Measurements from ENCODE around the gene GPNMB. TPM values are rescaled to one million over a fixed set of nuclear protein-coding genes. Genes with fewer than 3 reads are reported as not detected.

The GPNMB gene
- total RNA-seq, 1 experiment from 2014 or later: 1.2 TPM

DNA sequence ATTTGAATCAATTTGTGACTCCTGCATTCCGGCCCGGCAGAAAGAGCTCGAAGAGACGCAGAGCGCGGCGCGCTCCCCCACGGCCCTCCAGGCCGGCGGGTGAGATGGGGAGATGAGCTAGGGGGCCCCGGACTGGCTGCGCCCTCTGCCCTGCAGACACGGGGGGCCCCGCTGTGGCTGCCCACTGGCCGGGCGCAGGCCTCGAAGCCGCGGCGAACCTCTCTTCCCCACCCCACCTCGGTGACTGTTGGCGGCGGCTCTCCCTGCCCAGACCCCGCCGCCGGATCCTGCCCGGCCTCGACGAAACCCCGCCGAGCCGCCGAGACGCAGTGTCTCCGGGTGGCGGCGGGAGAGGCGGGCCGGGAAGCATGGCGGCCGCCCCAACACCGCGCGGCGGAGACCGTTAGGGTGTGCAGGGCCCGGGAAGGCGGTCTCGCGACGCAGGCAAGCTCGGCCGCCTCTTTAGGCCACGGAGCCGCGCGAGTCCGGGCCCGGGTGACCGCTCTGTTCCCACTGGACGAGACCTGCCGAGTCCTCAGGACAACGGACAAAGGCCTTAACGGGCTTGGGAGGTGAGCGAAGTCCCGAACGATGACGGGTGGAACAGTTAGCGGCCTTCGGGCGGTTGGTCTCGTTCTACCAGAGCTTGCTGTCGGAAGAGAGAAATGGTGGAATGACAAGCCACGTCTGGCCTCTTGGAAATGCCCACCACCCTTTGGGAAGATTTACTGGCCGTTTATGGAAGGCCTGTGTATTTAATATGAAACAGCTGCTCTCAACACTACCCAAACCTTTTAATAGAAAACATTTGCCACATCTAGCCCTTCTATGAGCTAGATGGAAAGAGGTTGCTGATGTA, 40.4 kb upstream of the GPNMB start:
- peak; percentile 41 for DNase-seq
- TF ChIP-seq, protein P1, sequence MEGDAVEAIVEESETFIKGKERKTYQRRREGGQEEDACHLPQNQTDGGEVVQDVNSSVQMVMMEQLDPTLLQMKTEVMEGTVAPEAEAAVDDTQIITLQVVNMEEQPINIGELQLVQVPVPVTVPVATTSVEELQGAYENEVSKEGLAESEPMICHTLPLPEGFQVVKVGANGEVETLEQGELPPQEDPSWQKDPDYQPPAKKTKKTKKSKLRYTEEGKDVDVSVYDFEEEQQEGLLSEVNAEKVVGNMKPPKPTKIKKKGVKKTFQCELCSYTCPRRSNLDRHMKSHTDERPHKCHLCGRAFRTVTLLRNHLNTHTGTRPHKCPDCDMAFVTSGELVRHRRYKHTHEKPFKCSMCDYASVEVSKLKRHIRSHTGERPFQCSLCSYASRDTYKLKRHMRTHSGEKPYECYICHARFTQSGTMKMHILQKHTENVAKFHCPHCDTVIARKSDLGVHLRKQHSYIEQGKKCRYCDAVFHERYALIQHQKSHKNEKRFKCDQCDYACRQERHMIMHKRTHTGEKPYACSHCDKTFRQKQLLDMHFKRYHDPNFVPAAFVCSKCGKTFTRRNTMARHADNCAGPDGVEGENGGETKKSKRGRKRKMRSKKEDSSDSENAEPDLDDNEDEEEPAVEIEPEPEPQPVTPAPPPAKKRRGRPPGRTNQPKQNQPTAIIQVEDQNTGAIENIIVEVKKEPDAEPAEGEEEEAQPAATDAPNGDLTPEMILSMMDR (conservative IDR thresholded peaks at IDR 0.05): no peak

More for the DNA sequence above, 40.4 kb upstream of the GPNMB start:
- H2BK20ac ChIP-seq (ENCODE audit: low read depth, low read length, poor library complexity, severe bottlenecking): no peak overlapping the region
- no peak overlapping the region for H4K5ac ChIP-seq (ENCODE audit: insufficient read length, low read depth, low read length)
- H3K14ac ChIP-seq (ENCODE audit: insufficient read depth, low read length): no peak overlapping the region
- H4K91ac ChIP-seq (ENCODE audit: insufficient read length, low read depth, low read length): no peak overlapping the region
- WGBS (ENCODE audit: extremely low coverage, insufficient read length, low lambda C conversion rate): no CpG with 5 or more reads among the region's 76 CpGs
- H3K4me1 Mint-ChIP-seq: no peaks in the 10 kb centered on the region
- no peak overlapping the region for H3K23ac ChIP-seq (ENCODE audit: insufficient read length, low read depth, low read length)
- no peak overlapping the region for H2BK120ac ChIP-seq (ENCODE audit: low read depth, low read length, poor library complexity, severe bottlenecking)
- H2AFZ ChIP-seq (ENCODE audit: low read length): no peak overlapping the region
- no peaks in the 10 kb centered on the region for H4K20me1 ChIP-seq (ENCODE audit: control insufficient read depth, insufficient read depth, insufficient read length)
- no peak overlapping the region for H2BK5ac ChIP-seq (ENCODE audit: insufficient read length, low read length)
- no peak overlapping the region for H3K4ac ChIP-seq (ENCODE audit: low read depth, low read length)
- H2BK15ac ChIP-seq (ENCODE audit: low read depth, low read length): no peak overlapping the region
- H3K27me3 ChIP-seq (ENCODE audit: insufficient read depth, low read length): no peaks in the 10 kb centered on the region
- H3K18ac ChIP-seq (ENCODE audit: insufficient read length, low read depth, low read length): no peak overlapping the region
- no peaks in the 10 kb centered on the region for H3K79me2 ChIP-seq (ENCODE audit: insufficient read depth, low read length)
- no peak overlapping the region for H3K56ac ChIP-seq (ENCODE audit: insufficient read length, low read depth, low read length)
- no peaks in the 10 kb centered on the region for H3K23me2 ChIP-seq (ENCODE audit: insufficient read length, low read depth, low read length, poor library complexity, severe bottlenecking)
- peaks cover 9 to 16% (median 12%) of the 10 kb centered on the region in 3 experiments; a peak in 6 of 7 replicates for H3K36me3 Mint-ChIP-seq (ENCODE audit: insufficient read depth in 1 of 3, low read depth in 3 of 3)
- H3T11ph ChIP-seq (ENCODE audit: low read length): no peak overlapping the region
- H3K9ac ChIP-seq (ENCODE audit: extremely low read depth, insufficient read length, low read length): no peak overlapping the region
- H3K9me3 Mint-ChIP-seq: no peaks in the 10 kb centered on the region
- no peaks in the 10 kb centered on the region for H3K27me3 Mint-ChIP-seq (ENCODE audit: low read depth)
- H3K27ac ChIP-seq (ENCODE audit: insufficient read length, low read depth, low read length): no peak overlapping the region
- no peak overlapping the region for H2BK12ac ChIP-seq (ENCODE audit: insufficient read length, low read depth, low read length)
- no peak overlapping the region for H3K4me2 ChIP-seq (ENCODE audit: insufficient read depth, insufficient read length, low read length)
- no peak overlapping the region for H2AK5ac ChIP-seq (ENCODE audit: insufficient read length, low read length)
- no peak overlapping the region for H3K4me3 Mint-ChIP-seq
- H4K8ac ChIP-seq (replicated peaks; ENCODE audit: insufficient read length, low read depth, low read length): no peak overlapping the region
- no peaks in the 10 kb centered on the region for H3K4me1 ChIP-seq (ENCODE audit: insufficient read depth, low read length)
- H3K79me1 ChIP-seq (ENCODE audit: insufficient read depth, low read depth, low read length, poor library complexity, severe bottlenecking): no peaks in the 10 kb centered on the region
- H3K9me3 ChIP-seq (ENCODE audit: control insufficient read depth, low read depth, low read length): no peaks in the 10 kb centered on the region
- H3K27ac Mint-ChIP-seq: no peak overlapping the region
